ENCODE measurements around the gene ACOT7.
A peak's percentile ranks its signal among the peaks of the same experiment; 100 is the strongest.

Gene ACOT7

DNA sequence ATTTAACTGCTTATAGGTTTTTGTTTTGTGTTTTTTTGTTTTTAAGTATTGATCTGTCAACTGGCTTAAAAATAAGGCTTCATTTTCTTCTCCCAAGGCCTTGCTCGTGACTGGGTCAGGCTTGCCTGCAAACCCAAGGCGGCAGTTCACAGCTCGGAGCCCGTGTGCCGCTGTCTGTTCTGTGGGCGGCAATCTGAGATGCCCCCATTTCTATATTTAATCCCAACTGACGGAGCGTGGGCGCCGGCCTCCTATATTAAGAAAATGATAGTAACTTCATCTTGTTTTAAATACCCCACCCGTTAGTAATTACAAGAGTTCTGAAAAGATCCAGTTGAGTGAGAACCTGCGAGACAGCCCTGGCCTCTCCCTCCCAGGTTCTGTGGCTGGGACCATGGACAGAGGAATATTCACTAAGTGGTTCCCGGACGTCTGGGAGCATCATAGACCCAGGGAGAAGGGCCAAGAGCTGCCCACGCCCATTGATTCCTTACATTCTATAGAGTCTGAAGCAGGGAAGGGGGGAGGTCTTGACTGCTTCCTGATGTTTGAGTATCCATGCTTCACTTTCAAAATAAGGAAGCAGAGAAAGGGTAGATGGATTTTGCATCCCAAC, 90.1 kb downstream of the ACOT7 start:
- no peak for DNase-seq

GRCh38 chr1:6302568-6302967, 91.0 kb downstream of the ACOT7 start:
- DNase-seq = no peak

- no peak for DNase-seq
Measured at GRCh38 chr1:6301526-6301925, 92.0 kb downstream of the ACOT7 start.

DNA sequence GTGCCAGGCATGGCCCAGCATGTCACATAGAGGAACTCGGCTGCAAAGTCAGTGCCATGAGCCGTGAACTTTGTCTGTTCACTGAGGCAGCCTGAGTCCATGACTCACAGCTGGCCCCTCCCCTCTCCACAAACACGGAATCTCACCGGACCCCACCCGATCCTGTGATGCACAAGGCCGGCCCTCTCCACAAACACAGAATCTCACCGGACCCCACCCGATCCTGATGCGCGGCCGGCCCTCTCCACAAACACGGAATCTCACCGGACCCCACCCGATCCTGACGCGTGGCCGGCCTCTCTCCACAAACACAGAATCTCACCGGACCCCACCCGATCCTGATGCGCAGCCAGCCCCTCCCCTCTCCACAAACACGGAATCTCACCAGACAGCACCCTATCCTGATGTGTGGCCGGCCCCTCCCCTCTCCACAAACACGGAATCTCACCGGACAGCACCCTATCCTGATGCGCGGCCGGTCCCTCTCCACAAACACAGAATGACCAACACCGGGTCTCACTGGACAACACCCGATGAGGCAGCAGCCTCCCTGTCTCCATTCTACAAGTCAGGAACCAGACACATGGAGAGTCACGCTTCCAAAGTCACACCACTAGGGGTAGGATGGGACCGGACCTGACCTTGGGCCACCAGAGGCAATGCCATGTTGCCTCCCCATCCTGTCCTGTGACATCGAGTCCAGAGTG, 93.1 kb downstream of the ACOT7 start:
- no peak for DNase-seq

- no peak for DNase-seq
Measured at GRCh38 chr1:6299557-6300165, 93.9 kb downstream of the ACOT7 start.

DNA sequence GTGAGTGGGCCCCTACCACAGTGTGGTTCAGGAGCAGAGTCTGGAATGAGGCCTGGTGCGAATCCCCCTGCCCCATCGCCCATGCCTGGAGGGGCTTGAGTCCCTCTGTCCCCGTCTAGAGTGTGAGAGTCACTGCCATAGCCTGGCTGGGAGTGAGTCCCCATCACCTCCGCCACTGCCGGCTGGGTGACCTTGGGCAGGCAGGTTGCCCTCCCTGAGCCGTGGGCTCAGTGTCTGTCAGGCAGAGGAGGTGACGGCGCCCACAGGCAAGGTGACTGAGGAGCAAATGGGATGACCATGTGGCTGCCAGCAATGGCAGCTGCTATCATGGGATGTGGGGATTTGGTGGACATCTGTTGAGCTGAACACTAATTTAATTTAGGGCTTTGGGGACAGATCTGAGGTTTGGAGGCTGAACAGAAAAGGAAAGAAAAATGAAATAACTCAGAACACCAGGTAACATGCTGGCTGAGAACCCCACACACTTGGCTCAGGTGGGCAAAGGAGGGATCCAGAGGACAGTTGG, 94.6 kb downstream of the ACOT7 start:
- no peak for DNase-seq

DNA sequence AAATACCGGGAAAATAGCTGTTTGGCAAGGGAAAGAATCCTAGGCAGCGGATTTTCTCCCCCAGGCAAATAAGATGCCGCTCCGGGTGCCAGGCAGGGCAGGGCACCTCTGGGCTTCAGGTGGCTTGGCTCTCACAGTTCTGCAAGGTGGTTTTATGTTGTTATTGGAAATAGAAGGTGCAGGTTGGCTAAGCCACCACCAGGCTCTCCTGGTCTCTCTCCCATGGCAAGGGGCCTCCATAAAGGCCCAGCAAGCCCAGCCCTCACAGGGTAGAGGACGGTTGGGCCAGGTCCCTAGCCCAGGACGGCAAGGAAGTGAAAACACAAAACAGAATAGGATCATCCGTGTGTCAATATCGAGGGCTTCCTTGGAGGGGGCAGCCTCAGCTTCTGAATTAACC, 95.0 kb downstream of the ACOT7 start:
- no peak for DNase-seq

DNA sequence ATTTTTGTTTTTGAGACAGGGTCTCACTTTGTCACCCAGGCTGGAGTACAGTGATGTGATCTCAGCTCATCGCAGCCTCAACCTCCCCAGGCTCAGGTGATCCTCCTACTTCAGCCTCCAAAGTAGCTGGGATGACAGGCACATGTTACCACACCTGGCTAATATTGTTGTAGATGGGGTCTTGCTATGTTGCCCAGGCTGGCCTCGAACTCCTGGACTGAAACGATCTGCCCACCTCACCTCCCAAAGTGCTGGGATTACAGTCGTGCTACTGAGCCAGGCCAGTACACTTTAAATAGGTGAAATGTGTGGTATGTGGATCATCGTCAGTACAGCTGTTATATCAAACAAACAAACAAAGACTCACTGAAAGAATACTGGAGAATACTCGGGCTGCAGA, 97.7 kb downstream of the ACOT7 start:
- no peak for DNase-seq

GRCh38 chr1:6294890-6295556, 98.5 kb downstream of the ACOT7 start:
- no peak for DNase-seq

GRCh38 chr1:6294080-6294889, 99.3 kb downstream of the ACOT7 start:
- no peak for DNase-seq

DNA sequence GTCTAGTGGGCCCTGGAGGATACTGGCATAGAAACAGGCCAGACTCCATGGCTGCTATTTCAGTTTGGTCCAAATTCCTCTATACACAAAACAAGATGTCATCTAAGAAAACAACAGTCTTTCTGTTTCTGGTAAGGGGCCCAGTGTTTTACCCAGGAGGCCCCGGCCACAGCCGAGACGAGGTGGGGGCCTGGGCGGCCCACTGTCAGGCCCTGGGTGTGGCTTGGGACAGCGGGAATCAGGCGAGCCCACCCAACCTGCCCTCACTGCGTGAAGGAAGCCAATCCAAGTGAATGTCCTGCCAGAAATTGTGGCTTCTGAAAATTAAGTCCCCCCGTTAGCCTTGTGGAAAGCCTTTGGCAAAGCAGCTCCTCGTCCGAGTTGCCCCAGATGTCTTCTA, 101.5 kb downstream of the ACOT7 start:
- no peak for DNase-seq

- DNase-seq = no peak
Measured at GRCh38 chr1:6288665-6289064, 104.9 kb downstream of the ACOT7 start.

DNA sequence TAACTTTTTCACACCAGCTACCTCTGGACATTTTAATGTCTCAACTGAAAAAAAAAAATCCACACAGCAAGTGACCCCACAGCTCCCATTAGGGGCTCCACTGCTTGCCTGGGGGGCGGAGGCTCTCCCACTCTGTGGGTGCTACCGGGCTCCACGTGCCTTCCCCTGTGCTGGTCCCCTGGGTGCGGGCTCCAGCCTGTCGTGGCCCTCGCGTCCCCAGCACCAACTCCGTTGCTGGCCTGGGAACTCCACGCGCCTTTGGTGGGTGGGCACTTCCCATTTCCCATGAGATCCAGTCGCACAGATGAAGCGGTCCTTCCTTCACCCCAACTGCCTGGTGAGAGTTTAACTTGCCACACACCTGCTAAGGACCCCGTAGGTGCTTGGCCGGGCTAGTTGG, 105.5 kb downstream of the ACOT7 start:
- DNase-seq = no peak

DNA sequence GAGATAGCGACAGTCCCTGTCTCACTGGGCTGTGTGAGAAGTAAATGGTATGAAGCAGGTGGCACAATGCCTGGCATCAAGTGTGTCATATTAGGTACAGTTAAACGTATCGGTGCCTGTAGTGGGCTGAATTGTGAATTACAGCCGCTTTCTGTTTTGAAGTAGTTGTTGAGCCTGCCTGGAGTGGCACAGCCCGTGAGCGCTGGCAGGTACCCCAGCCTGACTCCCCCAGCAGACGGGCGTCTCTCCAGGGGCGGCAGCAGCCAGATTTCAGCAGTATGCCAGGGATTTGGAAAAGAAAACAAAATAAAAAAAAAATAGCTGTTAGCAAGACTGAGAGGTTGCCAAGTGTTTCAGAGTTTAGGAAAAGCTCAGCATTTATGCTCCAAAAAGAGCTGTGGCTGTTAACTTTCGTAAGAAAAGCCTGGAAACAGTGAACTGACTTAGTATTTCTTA, 106.1 kb downstream of the ACOT7 start:
- peak; percentile 91 for DNase-seq

DNA sequence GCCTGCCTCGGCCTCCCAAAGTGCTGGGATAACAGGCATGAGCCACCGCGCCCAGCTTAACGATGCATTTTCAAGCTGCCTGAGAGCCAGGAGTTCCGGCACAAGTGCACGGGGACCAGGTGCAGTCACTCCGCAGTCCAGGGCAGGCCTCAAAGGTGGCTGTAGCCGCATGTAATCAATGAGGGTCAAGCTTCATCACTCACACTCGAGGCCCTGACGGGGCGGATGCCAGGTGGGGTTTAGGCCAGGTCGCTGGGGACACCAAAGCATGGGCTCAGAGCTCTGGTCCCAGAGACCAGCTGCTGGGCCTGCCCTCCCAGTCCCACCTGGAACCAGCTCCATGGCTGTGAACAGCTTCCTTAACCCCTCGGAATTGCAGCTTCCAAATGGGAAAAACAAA, 106.5 kb downstream of the ACOT7 start:
- no peak for DNase-seq

DNA sequence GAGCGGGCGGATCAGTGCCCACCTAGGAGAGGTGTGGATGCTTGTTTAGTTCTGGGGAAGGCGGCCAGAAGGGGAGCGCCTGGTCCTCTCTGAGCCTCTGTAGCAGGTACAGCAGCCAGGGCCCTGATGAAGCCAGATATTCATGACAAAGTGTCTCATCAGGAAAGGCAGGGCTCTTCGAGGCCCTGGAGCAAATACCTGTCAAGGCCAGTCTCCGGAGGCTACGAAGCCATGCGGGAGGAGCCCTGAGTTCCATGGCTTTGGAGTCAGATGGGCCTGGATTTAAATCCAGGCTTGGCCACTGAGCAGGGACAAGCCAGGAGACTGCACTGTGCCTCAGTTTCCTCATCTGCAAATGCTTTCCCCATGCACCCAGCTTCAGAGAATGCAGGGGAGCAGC, 107.3 kb downstream of the ACOT7 start:
- DNase-seq = no peak

- DNase-seq = no peak
Measured at GRCh38 chr1:6285336-6285735, 108.2 kb downstream of the ACOT7 start.

- no peak for DNase-seq
Measured at GRCh38 chr1:6282577-6283270, 110.8 kb downstream of the ACOT7 start.

DNA sequence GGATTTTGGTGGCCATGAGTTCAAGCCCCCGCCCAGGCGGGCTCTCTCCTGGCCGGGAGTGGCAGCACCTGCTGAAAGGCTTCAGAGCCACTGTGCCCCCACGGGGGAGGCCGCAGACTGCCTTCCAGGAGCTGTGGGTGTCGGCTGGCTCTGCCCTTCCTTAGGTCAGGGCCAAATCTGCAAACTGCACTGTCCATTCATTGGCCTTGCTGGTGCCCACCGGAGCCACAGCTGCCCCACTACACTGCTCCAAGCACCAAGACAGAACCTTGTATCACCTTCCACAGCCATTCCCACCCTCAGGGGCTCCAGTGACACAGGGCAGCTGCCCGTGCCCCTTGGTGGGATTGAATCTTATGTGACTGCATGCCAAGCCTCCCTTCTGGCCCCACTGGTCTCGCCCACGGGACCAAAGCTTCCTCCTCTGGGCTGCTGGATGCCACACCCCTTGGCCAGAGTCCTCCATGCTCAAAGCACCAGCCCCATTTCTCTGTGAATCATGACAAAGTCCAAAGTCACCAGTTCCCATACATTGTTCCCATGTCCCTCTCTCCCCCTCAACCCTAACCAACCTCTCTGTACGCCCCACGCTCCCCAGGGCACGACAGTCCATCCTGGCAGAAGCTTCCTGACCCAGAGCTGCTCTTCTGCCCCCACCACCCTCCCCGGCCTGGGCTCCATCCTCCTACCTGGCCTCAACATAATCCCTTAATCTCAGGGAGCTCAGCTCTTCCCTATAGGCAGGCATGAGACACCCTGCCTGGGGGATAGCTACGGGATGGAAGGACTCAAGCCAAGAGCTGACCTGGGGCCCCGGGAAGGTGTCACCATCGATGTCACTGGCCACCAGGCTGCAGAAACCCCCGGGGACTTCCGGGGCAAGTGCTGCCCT, 111.8 kb downstream of the ACOT7 start:
- no peak for DNase-seq

DNA sequence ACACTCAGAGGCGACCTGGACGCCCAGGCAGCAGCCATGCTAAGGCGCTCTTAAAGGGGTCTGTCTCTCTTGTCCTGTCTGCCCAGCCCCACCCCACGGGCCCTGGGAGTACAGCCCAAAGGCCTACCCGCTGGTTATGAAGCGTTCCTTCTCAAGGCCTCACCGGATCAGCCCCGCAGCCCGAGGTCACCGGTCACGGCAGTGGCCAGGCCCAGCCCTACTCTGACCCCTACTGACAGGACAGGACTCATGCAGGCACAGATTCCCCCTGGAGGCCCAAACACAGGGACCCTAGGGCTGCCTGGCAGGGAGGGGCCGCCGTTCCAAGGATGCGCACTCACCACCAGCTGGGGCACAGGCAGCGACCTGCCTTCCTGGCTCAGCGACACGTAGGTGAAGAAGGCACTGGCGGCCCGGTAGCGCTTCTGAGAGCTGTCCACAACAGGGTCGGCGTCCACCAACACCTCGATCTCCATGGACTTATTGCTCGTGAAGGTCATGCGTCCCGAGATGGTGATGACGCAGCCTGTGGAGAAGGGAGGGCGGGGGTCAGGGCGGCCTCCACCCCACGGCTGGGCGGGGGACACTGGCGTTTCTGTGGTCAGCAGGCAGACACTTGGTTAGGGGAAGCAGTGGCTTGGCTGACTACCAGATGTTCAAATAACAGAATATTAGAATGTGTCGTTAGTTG, 112.7 kb downstream of the ACOT7 start:
- DNase-seq = no peak

Measured in NCI-H1105 (cell line).